Fibroblast of skin of left biceps (primary cell): Measurements from ENCODE around the gene YIPF6.
"Not testable (repeated sequence)": the region's sequence is repeated elsewhere in the genome, so short reads cannot be mapped to it uniquely, and the experiment has no call there.

ENCODE experiments used
- DNase-seq, 2 experiments: peaks; one replicate each; pipeline ENCODE4 v3.0.0-alpha.2; 2013; ENCODE audit warnings: low read depth in 2 of 2

The YIPF6 gene

GRCh38 chrX:68498508-68499379 is at the start of gene YIPF6:
YIPF6 (plus strand) TSS chrX:68499051; CDS start chrX:68499067, 16 bp downstream.
- peak in 1 of 2 experiments; percentile 17 for DNase-seq

GRCh38 chrX:68451720-68452119 is 47.1 kb upstream of the YIPF6 start:
- DNase-seq: no peak

- no peak for DNase-seq
These were observed 44.2 kb upstream of the YIPF6 start for GRCh38 chrX:68454476-68455150.

GRCh38 chrX:68455151-68455510 is 43.7 kb upstream of the YIPF6 start:
- no peak for DNase-seq

GRCh38 chrX:68461093-68461492 is 37.8 kb upstream of the YIPF6 start:
- no peak for DNase-seq

- no peak for DNase-seq
These were observed 37.3 kb upstream of the YIPF6 start for GRCh38 chrX:68461576-68461975.

GRCh38 chrX:68462197-68462596 is 36.7 kb upstream of the YIPF6 start:
- no peak for DNase-seq

GRCh38 chrX:68462653-68463052 is 36.2 kb upstream of the YIPF6 start:
- DNase-seq: peak in 1 of 2 experiments; percentile 13

- no peak for DNase-seq
These were observed 35.0 kb upstream of the YIPF6 start for GRCh38 chrX:68463880-68464279.

GRCh38 chrX:68464796-68465195 is 34.1 kb upstream of the YIPF6 start:
- DNase-seq: no peak

GRCh38 chrX:68480969-68481368 is 17.9 kb upstream of the YIPF6 start:
- no peak for DNase-seq

GRCh38 chrX:68486198-68486597 is 12.7 kb upstream of the YIPF6 start:
- not testable (repeated sequence) for DNase-seq

- no peak for DNase-seq
These were observed 11.6 kb upstream of the YIPF6 start for GRCh38 chrX:68487254-68487653.

- no peak for DNase-seq
These were observed 10.9 kb upstream of the YIPF6 start for GRCh38 chrX:68487924-68488323.

GRCh38 chrX:68488657-68489056 is 10.2 kb upstream of the YIPF6 start:
- no peak for DNase-seq

GRCh38 chrX:68490644-68491043 is 8.2 kb upstream of the YIPF6 start:
- peak in 1 of 2 experiments; percentile 1 for DNase-seq

GRCh38 chrX:68492583-68492982 is 6.3 kb upstream of the YIPF6 start:
- no peak for DNase-seq

GRCh38 chrX:68493776-68494175 is 5.1 kb upstream of the YIPF6 start:
- DNase-seq: not testable (repeated sequence)

- DNase-seq: no peak
These were observed 775 bp upstream of the YIPF6 start for GRCh38 chrX:68498044-68498507.

- DNase-seq: no peak
These were observed 973 bp downstream of the YIPF6 start for GRCh38 chrX:68499543-68500504.

- no peak for DNase-seq
These were observed 5.2 kb downstream of the YIPF6 start for GRCh38 chrX:68503836-68504636.
